Ovary (tissue), 9 donors: ENCODE measurements around the gene FXYD5. TPM values are rescaled to one million over a fixed set of nuclear protein-coding genes. Genes with fewer than 3 reads are reported as not detected.

ENCODE experiments used
- DNase-seq, 5 donors: peaks; one replicate each; pipeline ENCODE4 v3.0.0-alpha.2; 2019 to 2020
- H3K27ac ChIP-seq, 2 donors: fragments of 200-600 bp; one replicate each; pipeline versions ENCODE4 v1.5.1 to v1.8.0; 2019 to 2022
- H3K27me3 ChIP-seq: fragments of 200-600 bp; one replicate; pipeline ENCODE4 v1.8.0; 2022
- H3K36me3 ChIP-seq: fragments of 200-600 bp; sonication (generic); one replicate; pipeline ENCODE4 v1.5.1; 2019
- H3K4me1 ChIP-seq: one replicate; pipeline ENCODE4 v1.8.1; 2013; ENCODE audit warnings: mild to moderate bottlenecking, moderate library complexity; ENCODE audit not compliant: insufficient read depth
- H3K4me3 ChIP-seq: fragments of 200-600 bp; sonication (generic); one replicate; pipeline ENCODE4 v1.5.1; 2017
- H3K9me3 ChIP-seq, 2 donors: fragments of 200-600 bp in 1 of 2; sonication (generic) in 1 of 2; one replicate each; pipeline versions ENCODE4 v1.5.1 to v1.8.1; 2013 to 2019; ENCODE audit warnings: mild to moderate bottlenecking in 1 of 2, moderate library complexity in 1 of 2
- EP300 ChIP-seq: sonication (generic); formaldehyde crosslinking; IDR thresholded peaks from one replicate; pipeline ENCODE4 v1.6.1; 2017; ENCODE audit warnings: antibody characterized with exemption
- POLR2A ChIP-seq: fragments of 450-650 bp; IDR thresholded peaks from one replicate; pipeline ENCODE4 v1.6.1; 2017; ENCODE audit warnings: antibody characterized with exemption, mild to moderate bottlenecking, moderate library complexity
- WGBS, 3 donors: extraction: QIAGEN DNeasy Blood & Tissue Kit in 1 of 3; methylation state at CpG; one replicate each; pipeline versions ENCODE4 v1.1.5 to v1.1.7; 2013 to 2017; 5-methylcytosine and 5-hydroxymethylcytosine counted together
- intact Hi-C, 4 donors: fragments of 100-400 bp; cut with DNase I; formaldehyde crosslinking; loops; one replicate each; pipeline versions ENCODE4 v1.11.0 to v1.15.1; 2022 to 2023
- polyA plus RNA-seq, 2 donors: library from polyadenylated mRNA; stranded (reverse); fragments of 200-250 nt in 1 of 2; fragments of 350-450 nt in 1 of 2; fragmentation: Illumina TruSeq in 1 of 2; extraction: RNeasy Lipid Tissue Mini Kit (QIAGEN cat#74804) in 1 of 2; gene quantifications; one replicate each; pipeline ENCODE4 v1.2.3, GENCODE V29; 2013 to 2014
- total RNA-seq, 7 donors: library from RNA; depleted of rRNA in 2 of 7; stranded (reverse); fragments of >200 nt in 2 of 7; fragmentation: NEBNext Ultra II Directional in 3 of 7; extraction: Animal tissue kit (Norgen Biotek cat#: 25700) in 3 of 7; gene quantifications; one replicate each; pipeline versions ENCODE4 v1.1.0 to v1.2.4, GENCODE V29; 2016 to 2023
- TF ChIP-seq, protein P1 (sequence below), 3 donors: fragments of 450-650 bp in 2 of 3; fragments of 200-600 bp in 1 of 3; IDR thresholded peaks; one replicate each; pipeline versions ENCODE4 v1.5.1 to v1.8.0; 2016 to 2022; ENCODE audit warnings: antibody characterized with exemption in 3 of 3, mild to moderate bottlenecking in 1 of 3
- donor health status: DM: no; HTN: no; CAD: no; lungs with moderate emphysema.
- donor health status: DM: no; HTN: no; CAD: no.
- donor health status: Bipolar disorder and iron deficiency.
- donor health status: DM: yes; HTN: yes; CAD: no.
- donor health status: DM: no; HTN: no; CAD: no.
- donor health status: DM: yes; HTN: yes; CAD: no.

FXYD5 gene
- total and polyA plus RNA-seq, 9 donors, result 8.2 to 79.3 (median 22.7) TPM

- peak; percentile 10 for TF ChIP-seq EP300
- TF ChIP-seq, protein P1, sequence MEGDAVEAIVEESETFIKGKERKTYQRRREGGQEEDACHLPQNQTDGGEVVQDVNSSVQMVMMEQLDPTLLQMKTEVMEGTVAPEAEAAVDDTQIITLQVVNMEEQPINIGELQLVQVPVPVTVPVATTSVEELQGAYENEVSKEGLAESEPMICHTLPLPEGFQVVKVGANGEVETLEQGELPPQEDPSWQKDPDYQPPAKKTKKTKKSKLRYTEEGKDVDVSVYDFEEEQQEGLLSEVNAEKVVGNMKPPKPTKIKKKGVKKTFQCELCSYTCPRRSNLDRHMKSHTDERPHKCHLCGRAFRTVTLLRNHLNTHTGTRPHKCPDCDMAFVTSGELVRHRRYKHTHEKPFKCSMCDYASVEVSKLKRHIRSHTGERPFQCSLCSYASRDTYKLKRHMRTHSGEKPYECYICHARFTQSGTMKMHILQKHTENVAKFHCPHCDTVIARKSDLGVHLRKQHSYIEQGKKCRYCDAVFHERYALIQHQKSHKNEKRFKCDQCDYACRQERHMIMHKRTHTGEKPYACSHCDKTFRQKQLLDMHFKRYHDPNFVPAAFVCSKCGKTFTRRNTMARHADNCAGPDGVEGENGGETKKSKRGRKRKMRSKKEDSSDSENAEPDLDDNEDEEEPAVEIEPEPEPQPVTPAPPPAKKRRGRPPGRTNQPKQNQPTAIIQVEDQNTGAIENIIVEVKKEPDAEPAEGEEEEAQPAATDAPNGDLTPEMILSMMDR (IDR thresholded peaks at IDR 0.05), result no peak
- Histone ChIP-seq H3K27ac (peak overlapping the region in 1 of 2 donors; percentile 36), H3K9me3 (no peaks in the 10 kb centered on the region), H3K4me1 (peaks cover 8% of the 10 kb centered on the region), H3K36me3 (no peaks in the 10 kb centered on the region), H3K4me3 (no peak overlapping the region), H3K27me3 (no peaks in the 10 kb centered on the region)
- intact Hi-C loops, result no loop called here
- 14 to 19% (median 17%) methylated on average over 21 of the region's 21 CpGs for WGBS, 3 donors
- peak in 4 of 5 donors; percentile 27 to 48 (median 34) for DNase-seq
Measured at GRCh38 chr19:35213663-35214632, 59.4 kb downstream of the FXYD5 start.

GRCh38 chr19:35214766-35215422, 60.4 kb downstream of the FXYD5 start:
- H3K27ac ChIP-seq, result no peak overlapping the region
- no peaks in the 10 kb centered on the region for H3K9me3 ChIP-seq
- no peaks in the 10 kb centered on the region for H3K27me3 ChIP-seq
- no peaks in the 10 kb centered on the region for H3K36me3 ChIP-seq
- intact Hi-C loops, result no loop called here
- DNase-seq, result no peak
- H3K4me1 ChIP-seq, result peaks cover 8% of the 10 kb centered on the region
- TF ChIP-seq, protein P1 (IDR thresholded peaks at IDR 0.05), result no peak
- TF ChIP-seq EP300 (no peak), POLR2A (no peak)
- no peak overlapping the region for H3K4me3 ChIP-seq
- WGBS, 3 donors, result 63 to 69% (median 69%) methylated on average over 7 of the region's 7 CpGs

GRCh38 chr19:35216016-35216832, 61.7 kb downstream of the FXYD5 start:
- H3K4me3 ChIP-seq, result no peak overlapping the region
- DNase-seq, result no peak

More at GRCh38 chr19:35216016-35216832, 61.7 kb downstream of the FXYD5 start:
- H3K27me3 ChIP-seq, result no peaks in the 10 kb centered on the region
- peaks cover 8% of the 10 kb centered on the region for H3K4me1 ChIP-seq
- H3K27ac ChIP-seq, result no peak overlapping the region
- intact Hi-C loops, result no loop called here
- WGBS, 3 donors, result 81 to 84% (median 83%) methylated on average over 8 of the region's 8 CpGs
- H3K9me3 ChIP-seq, result no peaks in the 10 kb centered on the region
- TF ChIP-seq POLR2A (no peak), EP300 (no peak)
- TF ChIP-seq, protein P1 (IDR thresholded peaks at IDR 0.05), result no peak
- no peaks in the 10 kb centered on the region for H3K36me3 ChIP-seq
